Esophagus muscularis mucosa (tissue), 4 donors: ENCODE results near the gene SYT17. TPM values are rescaled to one million over a fixed set of nuclear protein-coding genes. Genes with fewer than 3 reads are reported as not detected.

ENCODE experiments used
- DNase-seq: peaks from one replicate; pipeline ENCODE4 v3.0.0-alpha.2; 2017; ENCODE audit errors: extremely low spot score
- H3K27ac ChIP-seq, 4 donors: fragments of 200-600 bp; sonication (generic); replicated peaks in 1 of 4; 1 replicate in 3 of 4; 2 replicates in 1 of 4; pipeline ENCODE4 v1.5.1; 2016 to 2019; ENCODE audit warnings: mild to moderate bottlenecking in 1 of 4
- H3K27me3 ChIP-seq, 4 donors: fragments of 200-600 bp; sonication (generic); one replicate each; pipeline versions ENCODE4 v1.5.1 to v1.6.0; 2016 to 2019
- H3K36me3 ChIP-seq, 4 donors: fragments of 200-600 bp; sonication (generic); one replicate each; pipeline ENCODE4 v1.5.1; 2016 to 2019
- H3K4me1 ChIP-seq, 4 donors: fragments of 200-600 bp; sonication (generic); one replicate each; pipeline ENCODE4 v1.5.1; 2016 to 2019
- H3K4me3 ChIP-seq, 4 donors: fragments of 200-600 bp; sonication (generic); 1 replicate in 2 of 4; 2 replicates in 2 of 4; pipeline ENCODE4 v1.5.1; 2016 to 2019; ENCODE audit warnings: mild to moderate bottlenecking in 4 of 4, moderate library complexity in 1 of 4
- H3K9me3 ChIP-seq, 4 donors: fragments of 200-600 bp; sonication (generic); 1 replicate in 3 of 4; 2 replicates in 1 of 4; pipeline ENCODE4 v1.5.1; 2016 to 2019
- CTCF ChIP-seq, 3 experiments: fragments of 200-600 bp in 2 of 3; fragments of 450-650 bp in 1 of 3; sonication (generic) in 2 of 3; IDR thresholded peaks; one replicate each; pipeline ENCODE4 v1.5.1; 2017 to 2019; ENCODE audit warnings: antibody characterized with exemption in 3 of 3, mild to moderate bottlenecking in 2 of 3, moderate library complexity in 1 of 3
- EP300 ChIP-seq: sonication (generic); formaldehyde crosslinking; IDR thresholded peaks from one replicate; pipeline ENCODE4 v1.6.1; 2017; ENCODE audit warnings: antibody characterized with exemption
- POLR2A ChIP-seq: fragments of 450-650 bp; IDR thresholded peaks from one replicate; pipeline ENCODE4 v1.6.1; 2017; ENCODE audit warnings: antibody characterized with exemption, moderate library complexity, mild to moderate bottlenecking, low read depth
- POLR2AphosphoS5 ChIP-seq, 2 donors: sonication (generic); formaldehyde crosslinking; IDR thresholded peaks; one replicate each; pipeline ENCODE4 v1.6.1; 2017; ENCODE audit warnings: antibody characterized with exemption in 2 of 2
- WGBS: methylation state at CpG from one replicate; pipeline ENCODE4 v1.1.5; 2018; 5-methylcytosine and 5-hydroxymethylcytosine counted together
- intact Hi-C: fragments of 100-400 bp; cut with DNase I; formaldehyde crosslinking; loops from one replicate; pipeline ENCODE4 v1.15.1; 2023
- total RNA-seq, 4 donors: library from RNA; depleted of rRNA; stranded (reverse); fragments of >200 nt; gene quantifications; one replicate each; pipeline versions ENCODE4 v1.1.0 to v1.2.1, GENCODE V29; 2016

SYT17 gene
- total RNA-seq, 4 donors from 2014 or later = 5.0 to 8.7 (median 6.2) TPM

GRCh38 chr16:19254611-19255010 is 86.6 kb downstream of the SYT17 start:
- no peak overlapping the region for H3K27ac ChIP-seq
- peaks cover 0 to 8% (median 0%) of the 10 kb centered on the region in 4 donors for H3K27me3 ChIP-seq
- no peaks in the 10 kb centered on the region for H3K9me3 ChIP-seq
- H3K36me3 ChIP-seq = no peaks in the 10 kb centered on the region
- WGBS = 64% methylated on average over 4 of the region's 4 CpGs
- no peaks in the 10 kb centered on the region for H3K4me1 ChIP-seq
- H3K4me3 ChIP-seq = no peak overlapping the region
- TF ChIP-seq CTCF (IDR thresholded peaks at IDR 0.05) = no peak
- no peak for TF ChIP-seq POLR2AphosphoS5 (IDR thresholded peaks at IDR 0.05)
- TF ChIP-seq POLR2A = no peak
- no peak for TF ChIP-seq EP300
- intact Hi-C loops = no loop called here
- DNase-seq = no peak

- no peaks in the 10 kb centered on the region for H3K9me3 ChIP-seq
- no peak overlapping the region for H3K27ac ChIP-seq
- no peaks in the 10 kb centered on the region for H3K4me1 ChIP-seq
- WGBS = 88% methylated on average over 4 of the region's 4 CpGs
- intact Hi-C loops = no loop called here
- TF ChIP-seq EP300 = no peak
- no peak for TF ChIP-seq POLR2A
- TF ChIP-seq CTCF (IDR thresholded peaks at IDR 0.05) = no peak
- TF ChIP-seq POLR2AphosphoS5 (IDR thresholded peaks at IDR 0.05) = no peak
- H3K36me3 ChIP-seq = peaks cover 0 to 9% (median 0%) of the 10 kb centered on the region in 4 donors
- no peak for DNase-seq
- no peaks in the 10 kb centered on the region for H3K27me3 ChIP-seq
- H3K4me3 ChIP-seq = no peak overlapping the region
Measured at GRCh38 chr16:19264123-19264673, 96.2 kb downstream of the SYT17 start.

- TF ChIP-seq POLR2A = no peak
- no peak for TF ChIP-seq EP300
- DNase-seq = no peak
- no peaks in the 10 kb centered on the region for H3K27me3 ChIP-seq
- no peaks in the 10 kb centered on the region for H3K9me3 ChIP-seq
- intact Hi-C loops = no loop called here
- WGBS = 84% methylated on average over 9 of the region's 9 CpGs
- no peaks in the 10 kb centered on the region for H3K4me1 ChIP-seq
- H3K4me3 ChIP-seq = no peak overlapping the region
- H3K36me3 ChIP-seq = peaks cover 0 to 9% (median 0%) of the 10 kb centered on the region in 4 donors
- H3K27ac ChIP-seq = no peak overlapping the region
Measured at GRCh38 chr16:19265380-19265930, 97.4 kb downstream of the SYT17 start.

- TF ChIP-seq CTCF (IDR thresholded peaks at IDR 0.05) = no peak
- TF ChIP-seq POLR2AphosphoS5 (IDR thresholded peaks at IDR 0.05) = no peak
- no peak for TF ChIP-seq POLR2A
- TF ChIP-seq EP300 = no peak
- 93% methylated on average over 11 of the region's 11 CpGs for WGBS
- H3K4me3 ChIP-seq = no peak overlapping the region
- H3K36me3 ChIP-seq = peaks cover 0 to 9% (median 0%) of the 10 kb centered on the region in 4 donors
- no peak overlapping the region for H3K27ac ChIP-seq
- intact Hi-C loops = no loop called here
- H3K9me3 ChIP-seq = no peaks in the 10 kb centered on the region
- no peaks in the 10 kb centered on the region for H3K27me3 ChIP-seq
- no peak for DNase-seq
- no peaks in the 10 kb centered on the region for H3K4me1 ChIP-seq
Measured at GRCh38 chr16:19266774-19267173, 98.7 kb downstream of the SYT17 start.

GRCh38 chr16:19269098-19269497 is 101.1 kb downstream of the SYT17 start:
- no peak for TF ChIP-seq POLR2AphosphoS5 (IDR thresholded peaks at IDR 0.05)
- TF ChIP-seq CTCF (IDR thresholded peaks at IDR 0.05) = no peak
- no peak for TF ChIP-seq EP300
- TF ChIP-seq POLR2A = no peak
- Histone ChIP-seq H3K4me1 (no peaks in the 10 kb centered on the region), H3K27me3 (no peaks in the 10 kb centered on the region), H3K27ac (no peak overlapping the region), H3K4me3 (no peak overlapping the region), H3K9me3 (no peaks in the 10 kb centered on the region), H3K36me3 (peaks cover 0 to 9% (median 0%) of the 10 kb centered on the region in 4 donors)
- intact Hi-C loops = no loop called here
- WGBS = 82% methylated on average over 2 of the region's 2 CpGs
- no peak for DNase-seq
